ENCODE data around the gene IGFBP5.

- TF ChIP-seq, protein P1, sequence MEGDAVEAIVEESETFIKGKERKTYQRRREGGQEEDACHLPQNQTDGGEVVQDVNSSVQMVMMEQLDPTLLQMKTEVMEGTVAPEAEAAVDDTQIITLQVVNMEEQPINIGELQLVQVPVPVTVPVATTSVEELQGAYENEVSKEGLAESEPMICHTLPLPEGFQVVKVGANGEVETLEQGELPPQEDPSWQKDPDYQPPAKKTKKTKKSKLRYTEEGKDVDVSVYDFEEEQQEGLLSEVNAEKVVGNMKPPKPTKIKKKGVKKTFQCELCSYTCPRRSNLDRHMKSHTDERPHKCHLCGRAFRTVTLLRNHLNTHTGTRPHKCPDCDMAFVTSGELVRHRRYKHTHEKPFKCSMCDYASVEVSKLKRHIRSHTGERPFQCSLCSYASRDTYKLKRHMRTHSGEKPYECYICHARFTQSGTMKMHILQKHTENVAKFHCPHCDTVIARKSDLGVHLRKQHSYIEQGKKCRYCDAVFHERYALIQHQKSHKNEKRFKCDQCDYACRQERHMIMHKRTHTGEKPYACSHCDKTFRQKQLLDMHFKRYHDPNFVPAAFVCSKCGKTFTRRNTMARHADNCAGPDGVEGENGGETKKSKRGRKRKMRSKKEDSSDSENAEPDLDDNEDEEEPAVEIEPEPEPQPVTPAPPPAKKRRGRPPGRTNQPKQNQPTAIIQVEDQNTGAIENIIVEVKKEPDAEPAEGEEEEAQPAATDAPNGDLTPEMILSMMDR (IDR thresholded peaks at IDR 0.05), result no peak
- TF ChIP-seq POLR2A (IDR thresholded peaks at IDR 0.05), result no peak
These were observed 17.8 kb downstream of the IGFBP5 start for GRCh38 chr2:216677439-216678097.

All from tibial nerve (tissue), 3 donors.